ENCODE results near the gene COTL1.

Gene COTL1

GRCh38 chr16:84609563-84610177 lies 8.2 kb downstream of the COTL1 start:
- Histone ChIP-seq H3K9me3 (no peaks in the 10 kb centered on the region), H3K36me3 (no peaks in the 10 kb centered on the region), H3K4me3 (ENCODE audit: low read depth, low read length) (no peak overlapping the region), H3K4me1 (peaks cover 3% of the 10 kb centered on the region; the same call in 1 of the 2 replicates), H3K27me3 (no peaks in the 10 kb centered on the region)
- DNase-seq: no peak
- no peak for TF ChIP-seq CTCF (IDR thresholded peaks at IDR 0.05; ENCODE audit: low read depth, low read length)

GRCh38 chr16:84608282-84608681 lies 9.6 kb downstream of the COTL1 start:
- Histone ChIP-seq H3K4me1 (peaks cover 3% of the 10 kb centered on the region), H3K4me3 (ENCODE audit: low read depth, low read length) (no peak overlapping the region), H3K27me3 (no peaks in the 10 kb centered on the region), H3K9me3 (no peaks in the 10 kb centered on the region), H3K36me3 (no peaks in the 10 kb centered on the region)
- no peak for DNase-seq
- TF ChIP-seq CTCF (IDR thresholded peaks at IDR 0.05; ENCODE audit: low read depth, low read length): no peak

GRCh38 chr16:84607694-84608093 lies 10.2 kb downstream of the COTL1 start:
- Histone ChIP-seq H3K9me3 (no peaks in the 10 kb centered on the region), H3K4me3 (ENCODE audit: low read depth, low read length) (no peak overlapping the region), H3K27me3 (no peaks in the 10 kb centered on the region), H3K4me1 (peaks cover 7% of the 10 kb centered on the region), H3K36me3 (no peaks in the 10 kb centered on the region)
- no peak for DNase-seq
- TF ChIP-seq CTCF (IDR thresholded peaks at IDR 0.05; ENCODE audit: low read depth, low read length): no peak

- Histone ChIP-seq H3K27me3 (no peaks in the 10 kb centered on the region), H3K36me3 (no peaks in the 10 kb centered on the region), H3K4me3 (ENCODE audit: low read depth, low read length) (no peak overlapping the region), H3K4me1 (peaks cover 7% of the 10 kb centered on the region), H3K9me3 (no peaks in the 10 kb centered on the region)
- DNase-seq: no peak
- TF ChIP-seq CTCF (IDR thresholded peaks at IDR 0.05; ENCODE audit: low read depth, low read length): no peak
These were observed 10.8 kb downstream of the COTL1 start for GRCh38 chr16:84607061-84607460.

- Histone ChIP-seq H3K4me3 (ENCODE audit: low read depth, low read length) (no peak overlapping the region), H3K9me3 (no peaks in the 10 kb centered on the region), H3K4me1 (peaks cover 7% of the 10 kb centered on the region), H3K36me3 (no peaks in the 10 kb centered on the region), H3K27me3 (no peaks in the 10 kb centered on the region)
- no peak for TF ChIP-seq CTCF (IDR thresholded peaks at IDR 0.05; ENCODE audit: low read depth, low read length)
- no peak for DNase-seq
These were observed 11.6 kb downstream of the COTL1 start for GRCh38 chr16:84606081-84606875.

GRCh38 chr16:84605339-84605848 lies 12.5 kb downstream of the COTL1 start:
- Histone ChIP-seq H3K4me3 (ENCODE audit: low read depth, low read length) (no peak overlapping the region), H3K9me3 (no peaks in the 10 kb centered on the region), H3K36me3 (no peaks in the 10 kb centered on the region), H3K4me1 (peaks cover 13% of the 10 kb centered on the region), H3K27me3 (no peaks in the 10 kb centered on the region)
- no peak for TF ChIP-seq CTCF (IDR thresholded peaks at IDR 0.05; ENCODE audit: low read depth, low read length)
- DNase-seq: no peak
